ENCODE results near the gene WDR19. TPM values are rescaled to one million over a fixed set of nuclear protein-coding genes. Genes with fewer than 3 reads are reported as not detected.
"Not testable (repeated sequence)": the region's sequence is repeated elsewhere in the genome, so short reads cannot be mapped to it uniquely, and the experiment has no call there.

Gene WDR19
- total RNA-seq, 2 experiments from 2014 or later, result 12.0 to 14.5 TPM

DNA sequence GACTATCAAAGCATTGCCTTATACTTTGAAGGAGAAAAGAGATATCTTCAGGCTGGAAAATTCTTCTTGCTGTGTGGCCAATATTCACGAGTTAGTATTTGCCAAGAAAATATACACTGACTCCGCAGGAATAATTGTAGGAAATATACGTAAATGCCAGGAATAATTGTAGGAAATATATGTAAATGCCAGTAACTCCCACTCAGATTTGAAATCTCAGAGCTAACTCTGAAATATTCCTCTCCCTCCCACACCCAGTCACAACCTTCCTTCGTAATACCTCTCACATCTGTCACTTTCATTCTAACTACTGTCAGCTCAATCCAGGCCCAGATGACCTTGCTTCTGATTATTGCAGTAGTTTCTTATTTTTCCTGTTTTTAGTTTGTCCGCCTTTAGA is 73.5 kb downstream of the WDR19 start:
- TF ChIP-seq, protein P1, sequence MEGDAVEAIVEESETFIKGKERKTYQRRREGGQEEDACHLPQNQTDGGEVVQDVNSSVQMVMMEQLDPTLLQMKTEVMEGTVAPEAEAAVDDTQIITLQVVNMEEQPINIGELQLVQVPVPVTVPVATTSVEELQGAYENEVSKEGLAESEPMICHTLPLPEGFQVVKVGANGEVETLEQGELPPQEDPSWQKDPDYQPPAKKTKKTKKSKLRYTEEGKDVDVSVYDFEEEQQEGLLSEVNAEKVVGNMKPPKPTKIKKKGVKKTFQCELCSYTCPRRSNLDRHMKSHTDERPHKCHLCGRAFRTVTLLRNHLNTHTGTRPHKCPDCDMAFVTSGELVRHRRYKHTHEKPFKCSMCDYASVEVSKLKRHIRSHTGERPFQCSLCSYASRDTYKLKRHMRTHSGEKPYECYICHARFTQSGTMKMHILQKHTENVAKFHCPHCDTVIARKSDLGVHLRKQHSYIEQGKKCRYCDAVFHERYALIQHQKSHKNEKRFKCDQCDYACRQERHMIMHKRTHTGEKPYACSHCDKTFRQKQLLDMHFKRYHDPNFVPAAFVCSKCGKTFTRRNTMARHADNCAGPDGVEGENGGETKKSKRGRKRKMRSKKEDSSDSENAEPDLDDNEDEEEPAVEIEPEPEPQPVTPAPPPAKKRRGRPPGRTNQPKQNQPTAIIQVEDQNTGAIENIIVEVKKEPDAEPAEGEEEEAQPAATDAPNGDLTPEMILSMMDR (IDR thresholded peaks at IDR 0.05), result no peak
- Mint-ChIP-seq H3K36me3 (ENCODE audit: low read depth) (no peaks in the 10 kb centered on the region), H3K9me3 (no peaks in the 10 kb centered on the region), H3K27me3 (no peaks in the 10 kb centered on the region), H3K4me3 (no peak overlapping the region), H3K27ac (no peak overlapping the region), H3K4me1 (ENCODE audit: low read depth) (no peaks in the 10 kb centered on the region)
- intact Hi-C loops (cut with micrococcal nuclease), result no loop called here
- CTCF ChIA-PET, result no interaction called here
- DNase-seq, result no peak
- no peak for ATAC-seq
- POLR2A ChIA-PET, result no interaction called here

DNA sequence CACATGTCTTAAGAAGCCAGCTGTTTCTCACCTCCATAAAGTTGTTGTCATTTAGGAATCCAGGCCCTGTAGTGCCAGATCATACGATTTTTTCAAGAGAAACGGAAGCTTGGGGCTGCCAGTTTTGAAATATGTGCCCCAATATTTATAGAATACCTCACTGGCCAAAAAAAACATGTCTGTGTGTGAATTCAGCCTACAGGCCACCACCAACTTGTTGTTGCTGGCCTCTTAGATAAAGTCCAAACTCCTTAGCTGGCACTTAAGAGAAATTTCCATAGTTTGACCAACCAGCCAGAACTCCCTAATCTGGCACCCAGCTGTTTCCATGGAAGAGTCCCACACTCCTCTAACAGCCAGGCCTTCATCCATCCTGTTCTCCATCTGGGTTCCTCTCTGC is 74.1 kb downstream of the WDR19 start:
- H3K4me3 Mint-ChIP-seq, result no peak overlapping the region
- TF ChIP-seq, protein P1 (IDR thresholded peaks at IDR 0.05), result no peak
- H3K27me3 Mint-ChIP-seq, result no peaks in the 10 kb centered on the region
- ChIA-PET POLR2A (interaction anchor here (0.7 kb wide), 1 partner anchor 41 kb away, joined by 3 read pairs; no protein-coding TSS in a partner anchor), CTCF (no interaction called here)
- H3K27ac Mint-ChIP-seq, result no peak overlapping the region
- H3K4me1 Mint-ChIP-seq (ENCODE audit: low read depth), result no peaks in the 10 kb centered on the region
- DNase-seq (no peak), ATAC-seq (no peak)
- H3K36me3 Mint-ChIP-seq (ENCODE audit: low read depth), result no peaks in the 10 kb centered on the region
- intact Hi-C loops (cut with micrococcal nuclease), result no loop called here
- H3K9me3 Mint-ChIP-seq, result no peaks in the 10 kb centered on the region

DNA sequence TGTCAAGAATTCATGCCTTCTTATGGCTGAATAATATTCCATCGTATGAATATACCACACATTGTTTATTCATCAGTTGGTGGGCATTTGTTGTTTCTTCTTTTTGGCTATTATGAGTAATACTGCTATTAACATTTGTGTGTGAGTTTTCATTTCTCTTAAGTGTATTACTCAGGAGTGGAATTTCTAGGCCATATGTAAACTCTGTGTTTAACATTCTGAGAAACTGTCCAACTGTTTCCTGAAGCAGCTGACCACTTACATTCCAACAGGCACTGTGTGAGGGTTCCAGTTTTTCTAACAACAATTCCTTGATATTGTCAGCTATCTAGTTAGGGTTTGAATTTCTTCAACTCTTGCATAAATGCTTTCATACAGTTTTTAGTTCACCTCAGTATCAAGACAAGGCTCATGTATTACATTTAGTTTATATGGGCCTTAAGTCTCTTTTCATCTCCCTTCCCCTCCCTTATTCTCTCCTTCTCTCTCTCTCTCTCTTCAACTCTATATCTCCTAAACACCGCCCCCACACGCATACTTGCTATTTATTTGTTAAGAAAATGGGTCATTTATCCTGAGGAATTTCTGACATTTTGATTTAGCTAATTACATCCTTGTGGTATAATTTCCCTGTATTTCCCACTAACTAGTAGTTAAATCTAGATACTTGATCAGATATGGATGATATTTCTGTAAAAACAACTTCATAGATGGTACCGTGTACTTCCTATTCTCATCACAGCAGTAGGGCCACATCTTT is 77.4 kb downstream of the WDR19 start:
- Mint-ChIP-seq H3K27ac (no peak overlapping the region), H3K9me3 (no peaks in the 10 kb centered on the region), H3K4me3 (no peak overlapping the region), H3K36me3 (ENCODE audit: low read depth) (peaks cover 3% of the 10 kb centered on the region), H3K27me3 (no peaks in the 10 kb centered on the region), H3K4me1 (ENCODE audit: low read depth) (no peaks in the 10 kb centered on the region)
- ATAC-seq (no peak), DNase-seq (no peak)
- intact Hi-C loops (cut with micrococcal nuclease), result no loop called here
- ChIA-PET POLR2A (no interaction called here), CTCF (no interaction called here)
- TF ChIP-seq, protein P1 (IDR thresholded peaks at IDR 0.05), result no peak

DNA sequence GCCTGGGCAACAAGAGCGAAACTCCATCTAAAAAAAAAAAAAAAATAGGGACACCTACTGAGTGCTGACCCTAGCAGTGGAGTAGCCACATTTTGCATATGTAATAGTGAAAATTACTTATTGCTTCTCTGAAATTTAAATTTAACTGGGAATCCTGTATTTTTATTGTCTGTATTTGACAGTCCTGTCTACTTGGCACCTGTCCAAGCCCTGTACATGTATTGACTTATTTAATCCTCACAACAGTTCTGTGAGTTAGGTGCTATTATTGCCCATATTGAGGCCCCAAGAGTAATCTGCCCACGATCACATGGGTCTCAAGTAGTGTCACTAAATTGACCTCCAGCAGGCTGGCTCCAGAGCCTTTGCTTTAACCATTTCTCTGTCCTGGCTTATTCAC is 81.6 kb downstream of the WDR19 start:
- peaks cover 3% of the 10 kb centered on the region for H3K36me3 Mint-ChIP-seq (ENCODE audit: low read depth)
- H3K27me3 Mint-ChIP-seq, result no peaks in the 10 kb centered on the region
- ATAC-seq, result no peak
- TF ChIP-seq, protein P1 (IDR thresholded peaks at IDR 0.05), result no peak
- no peaks in the 10 kb centered on the region for H3K9me3 Mint-ChIP-seq
- CTCF ChIA-PET, result no interaction called here
- intact Hi-C loops (cut with micrococcal nuclease), result no loop called here
- H3K4me3 Mint-ChIP-seq, result no peak overlapping the region
- no peaks in the 10 kb centered on the region for H3K4me1 Mint-ChIP-seq (ENCODE audit: low read depth)
- no peak for DNase-seq
- POLR2A ChIA-PET, result no interaction called here
- no peak overlapping the region for H3K27ac Mint-ChIP-seq

DNA sequence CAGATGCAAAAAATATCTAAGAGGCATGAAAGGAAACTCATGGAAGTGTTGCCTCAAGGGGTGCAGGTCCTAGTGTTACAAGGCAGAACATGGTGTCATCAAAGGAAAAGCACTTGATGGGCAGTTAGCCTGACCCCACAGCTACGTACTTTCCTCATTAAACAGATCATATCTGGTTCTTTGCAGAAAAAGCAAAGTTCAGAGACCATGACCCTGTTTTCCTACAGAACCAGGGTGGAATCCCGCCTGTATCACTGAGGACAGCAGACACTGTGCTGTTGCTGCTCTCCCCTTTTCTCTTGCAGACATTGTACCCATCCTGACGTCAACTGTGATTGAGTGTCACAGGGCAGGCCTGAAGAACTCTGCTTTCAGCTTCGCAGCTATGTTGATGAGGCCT is 92.2 kb downstream of the WDR19 start:
- no peaks in the 10 kb centered on the region for H3K4me1 Mint-ChIP-seq (ENCODE audit: low read depth)
- no peaks in the 10 kb centered on the region for H3K9me3 Mint-ChIP-seq
- H3K36me3 Mint-ChIP-seq (ENCODE audit: low read depth), result peaks cover 20% of the 10 kb centered on the region
- no peak for ATAC-seq
- no peak overlapping the region for H3K4me3 Mint-ChIP-seq
- no peak for DNase-seq
- ChIA-PET CTCF (no interaction called here), POLR2A (no interaction called here)
- intact Hi-C loops (cut with micrococcal nuclease), result no loop called here
- H3K27ac Mint-ChIP-seq, result no peak overlapping the region
- TF ChIP-seq, protein P1 (IDR thresholded peaks at IDR 0.05), result no peak
- H3K27me3 Mint-ChIP-seq, result no peaks in the 10 kb centered on the region

DNA sequence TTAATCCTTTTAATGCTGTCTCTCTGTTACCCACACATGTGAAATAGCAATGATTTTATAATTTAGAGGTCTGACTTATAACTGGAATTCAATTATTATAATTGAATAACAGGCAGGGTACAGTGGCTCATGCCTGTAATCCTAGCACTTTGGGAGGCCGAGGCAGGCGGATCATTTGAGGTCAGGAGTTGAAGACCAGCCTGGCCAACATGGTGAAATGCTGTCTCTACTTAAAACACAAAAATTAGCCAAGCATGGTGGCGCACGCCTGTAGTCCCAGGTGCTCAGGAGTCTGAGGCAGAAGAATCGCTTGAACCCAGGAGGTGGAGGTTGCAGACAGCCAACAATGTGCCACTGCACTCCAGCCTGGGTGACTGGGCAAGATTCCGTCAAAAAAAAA is 95.3 kb downstream of the WDR19 start:
- peaks cover 14% of the 10 kb centered on the region for H3K36me3 Mint-ChIP-seq (ENCODE audit: low read depth)
- H3K4me1 Mint-ChIP-seq (ENCODE audit: low read depth); intact Hi-C loops (cut with micrococcal nuclease); H3K4me3 Mint-ChIP-seq; H3K27ac Mint-ChIP-seq; H3K27me3 Mint-ChIP-seq; CTCF ChIA-PET; H3K9me3 Mint-ChIP-seq; DNase-seq; POLR2A ChIA-PET; ATAC-seq: not testable (repeated sequence)
